Suprapubic skin (tissue), 4 donors: ENCODE data around the gene RANBP6. TPM values are rescaled to one million over a fixed set of nuclear protein-coding genes. Genes with fewer than 3 reads are reported as not detected.
"Not testable (repeated sequence)": the region's sequence is repeated elsewhere in the genome, so short reads cannot be mapped to it uniquely, and the experiment has no call there.

Source experiments
- DNase-seq, 2 donors: peaks; one replicate each; pipeline ENCODE4 v3.0.0-alpha.2; 2019; ENCODE audit warnings: low spot score in 2 of 2
- H3K27ac ChIP-seq: fragments of 200-600 bp; sonication (generic); one replicate; pipeline ENCODE4 v1.5.1; 2019
- H3K27me3 ChIP-seq: fragments of 200-600 bp; sonication (generic); one replicate; pipeline ENCODE4 v1.5.1; 2019
- H3K36me3 ChIP-seq: fragments of 200-600 bp; sonication (generic); one replicate; pipeline ENCODE4 v1.5.1; 2019
- H3K4me1 ChIP-seq: fragments of 200-600 bp; sonication (generic); one replicate; pipeline ENCODE4 v1.5.1; 2019
- H3K4me3 ChIP-seq: fragments of 200-600 bp; sonication (generic); one replicate; pipeline ENCODE4 v1.5.1; 2019; ENCODE audit warnings: mild to moderate bottlenecking
- H3K9me3 ChIP-seq: fragments of 200-600 bp; sonication (generic); one replicate; pipeline ENCODE4 v1.5.1; 2019
- EP300 ChIP-seq: sonication (generic); formaldehyde crosslinking; IDR thresholded peaks from one replicate; pipeline ENCODE4 v1.6.1; 2017; ENCODE audit warnings: antibody characterized with exemption
- POLR2A ChIP-seq, 2 donors: fragments of 450-650 bp; IDR thresholded peaks; one replicate each; pipeline ENCODE4 v1.6.1; 2017; ENCODE audit warnings: antibody characterized with exemption in 2 of 2, mild to moderate bottlenecking in 2 of 2, moderate library complexity in 2 of 2
- POLR2AphosphoS5 ChIP-seq, 3 donors: sonication (generic); formaldehyde crosslinking; IDR thresholded peaks; one replicate each; pipeline ENCODE4 v1.6.1; 2017; ENCODE audit warnings: antibody characterized with exemption in 3 of 3
- WGBS: methylation state at CpG from one replicate; pipeline ENCODE4 v1.1.5; 2018; 5-methylcytosine and 5-hydroxymethylcytosine counted together
- total RNA-seq, 4 donors: library from RNA; depleted of rRNA; stranded (reverse); fragments of >200 nt; gene quantifications; one replicate each; pipeline ENCODE4 v1.1.0, GENCODE V29; 2016
- TF ChIP-seq, protein P1 (sequence below), 2 donors: fragments of 200-600 bp in 1 of 2; fragments of 450-650 bp in 1 of 2; sonication (generic) in 1 of 2; IDR thresholded peaks; one replicate each; pipeline ENCODE4 v1.5.1; 2016 to 2019; ENCODE audit warnings: antibody characterized with exemption in 2 of 2, mild to moderate bottlenecking in 1 of 2, moderate library complexity in 1 of 2

Gene RANBP6
- 10 to 100 TPM; 11.7 to 33.9 (median 16.9) TPM for total RNA-seq

GRCh38 chr9:6015278-6016157 is at the start of gene RANBP6:
RANBP6 (minus strand) TSS chr9:6015624; CDS start chr9:6015607, 17 bp downstream.
- Histone ChIP-seq H3K9me3 (no peaks in the 10 kb centered on the region), H3K27ac (peak within 1 kb of the TSS; percentile 66), H3K27me3 (no peaks in the 10 kb centered on the region), H3K4me1 (peaks cover 36% of the 10 kb centered on the region), H3K36me3 (peaks cover 9% of the 10 kb centered on the region), H3K4me3 (peak within 1 kb of the TSS; percentile 52)
- peak; percentile 95 to 97 for DNase-seq
- 8% methylated on average over 23 of the region's 43 CpGs for WGBS
- TF ChIP-seq POLR2AphosphoS5 (IDR thresholded peaks at IDR 0.05) = peak in 2 of 3 donors; percentile 20 to 71
- no peak for TF ChIP-seq EP300
- TF ChIP-seq, protein P1, sequence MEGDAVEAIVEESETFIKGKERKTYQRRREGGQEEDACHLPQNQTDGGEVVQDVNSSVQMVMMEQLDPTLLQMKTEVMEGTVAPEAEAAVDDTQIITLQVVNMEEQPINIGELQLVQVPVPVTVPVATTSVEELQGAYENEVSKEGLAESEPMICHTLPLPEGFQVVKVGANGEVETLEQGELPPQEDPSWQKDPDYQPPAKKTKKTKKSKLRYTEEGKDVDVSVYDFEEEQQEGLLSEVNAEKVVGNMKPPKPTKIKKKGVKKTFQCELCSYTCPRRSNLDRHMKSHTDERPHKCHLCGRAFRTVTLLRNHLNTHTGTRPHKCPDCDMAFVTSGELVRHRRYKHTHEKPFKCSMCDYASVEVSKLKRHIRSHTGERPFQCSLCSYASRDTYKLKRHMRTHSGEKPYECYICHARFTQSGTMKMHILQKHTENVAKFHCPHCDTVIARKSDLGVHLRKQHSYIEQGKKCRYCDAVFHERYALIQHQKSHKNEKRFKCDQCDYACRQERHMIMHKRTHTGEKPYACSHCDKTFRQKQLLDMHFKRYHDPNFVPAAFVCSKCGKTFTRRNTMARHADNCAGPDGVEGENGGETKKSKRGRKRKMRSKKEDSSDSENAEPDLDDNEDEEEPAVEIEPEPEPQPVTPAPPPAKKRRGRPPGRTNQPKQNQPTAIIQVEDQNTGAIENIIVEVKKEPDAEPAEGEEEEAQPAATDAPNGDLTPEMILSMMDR (IDR thresholded peaks at IDR 0.05) = no peak
- peak in 1 of 2 donors; percentile 37 for TF ChIP-seq POLR2A (IDR thresholded peaks at IDR 0.05)

GRCh38 chr9:6063146-6063545 is 47.7 kb upstream of the RANBP6 start:
- DNase-seq, H3K36me3 ChIP-seq, H3K4me1 ChIP-seq, H3K27me3 ChIP-seq, H3K27ac ChIP-seq, H3K4me3 ChIP-seq, H3K9me3 ChIP-seq: not testable (repeated sequence)
- WGBS = 88% methylated on average over 7 of the region's 7 CpGs

- Histone ChIP-seq H3K9me3 (no peaks in the 10 kb centered on the region), H3K27me3 (no peaks in the 10 kb centered on the region), H3K4me3 (no peak overlapping the region), H3K27ac (no peak overlapping the region), H3K36me3 (no peaks in the 10 kb centered on the region), H3K4me1 (peaks cover 4% of the 10 kb centered on the region)
- 62% methylated on average over 3 of the region's 3 CpGs for WGBS
- no peak for DNase-seq
- TF ChIP-seq, protein P1 (IDR thresholded peaks at IDR 0.05) = no peak
- no peak for TF ChIP-seq POLR2A (IDR thresholded peaks at IDR 0.05)
- TF ChIP-seq POLR2AphosphoS5 (IDR thresholded peaks at IDR 0.05) = no peak
- no peak for TF ChIP-seq EP300
These were observed 40.2 kb upstream of the RANBP6 start for GRCh38 chr9:6055666-6056065.

GRCh38 chr9:6055216-6055615 is 39.8 kb upstream of the RANBP6 start:
- no peaks in the 10 kb centered on the region for H3K27me3 ChIP-seq
- WGBS = 12% methylated on average over 2 of the region's 2 CpGs
- no peaks in the 10 kb centered on the region for H3K36me3 ChIP-seq
- peaks cover 4% of the 10 kb centered on the region for H3K4me1 ChIP-seq
- H3K9me3 ChIP-seq = no peaks in the 10 kb centered on the region
- no peak for DNase-seq
- H3K27ac ChIP-seq = no peak overlapping the region
- TF ChIP-seq, protein P1 (IDR thresholded peaks at IDR 0.05) = peak; percentile 32 to 36
- no peak for TF ChIP-seq POLR2A (IDR thresholded peaks at IDR 0.05)
- TF ChIP-seq EP300 = no peak
- TF ChIP-seq POLR2AphosphoS5 (IDR thresholded peaks at IDR 0.05) = no peak
- no peak overlapping the region for H3K4me3 ChIP-seq

DNA sequence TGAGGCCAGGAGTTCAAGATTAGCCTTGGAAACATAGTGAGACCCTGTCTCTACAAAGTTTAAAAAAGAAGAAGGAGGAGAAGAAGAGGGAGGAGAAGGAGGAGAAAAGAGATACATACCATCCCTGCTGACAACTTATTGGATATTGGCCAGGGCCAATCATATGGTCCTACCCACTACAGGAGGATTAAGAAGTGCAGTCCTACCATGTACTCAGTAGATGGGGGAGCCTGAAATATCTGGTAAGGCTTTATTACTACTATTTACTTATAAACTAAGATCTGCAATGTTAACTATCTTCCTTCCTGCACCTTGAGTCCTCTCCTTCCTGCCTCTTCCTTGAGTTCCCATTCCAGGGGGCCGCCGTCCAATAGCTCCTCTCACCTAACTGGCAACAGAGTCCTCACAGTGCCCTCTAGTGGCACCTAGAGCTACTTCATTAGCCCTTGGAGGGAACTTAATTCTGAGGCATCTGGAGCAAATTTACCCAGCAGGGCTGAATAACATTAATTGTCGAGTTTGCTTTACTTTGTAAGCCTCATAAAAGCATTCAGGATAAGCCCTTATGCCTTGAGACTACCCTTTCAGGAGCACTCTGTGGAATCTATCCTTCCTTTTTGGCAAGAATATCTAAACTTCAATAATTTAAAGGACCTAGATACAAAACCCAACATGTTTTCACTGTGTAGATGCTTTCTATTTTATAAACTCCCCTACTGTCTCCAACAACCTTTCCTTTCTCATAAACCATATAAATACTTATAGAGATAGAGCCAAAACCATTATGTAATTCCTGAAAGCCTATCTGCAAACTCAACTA is 39.1 kb upstream of the RANBP6 start:
- Histone ChIP-seq H3K4me3 (no peak overlapping the region), H3K4me1 (peaks cover 4% of the 10 kb centered on the region), H3K9me3 (no peaks in the 10 kb centered on the region), H3K27me3 (no peaks in the 10 kb centered on the region), H3K27ac (no peak overlapping the region), H3K36me3 (no peaks in the 10 kb centered on the region)
- WGBS = 12% methylated on average over 3 of the region's 3 CpGs
- TF ChIP-seq, protein P1 (IDR thresholded peaks at IDR 0.05) = peak in 1 of 2 donors; percentile 68
- TF ChIP-seq POLR2A (IDR thresholded peaks at IDR 0.05) = no peak
- peak in 1 of 2 donors; percentile 68 for DNase-seq
